Brain microvascular endothelial cell (primary cell): ENCODE measurements around the gene DAZAP2.
A peak's percentile ranks its signal among the peaks of the same experiment; 100 is the strongest.
"Not testable (repeated sequence)": the region's sequence is repeated elsewhere in the genome, so short reads cannot be mapped to it uniquely, and the experiment has no call there.

Experiments used
- DNase-seq: peaks from one replicate; pipeline ENCODE4 v3.0.0-alpha.2; 2020
- H3K27ac ChIP-seq: fragments of 250-450 bp; sonication (Bioruptor Pico); 2 replicates; pipeline ENCODE4 v1.5.1; 2020; ENCODE audit warnings: mild to moderate bottlenecking, moderate library complexity
- H3K27me3 ChIP-seq: fragments of 250-450 bp; sonication (Bioruptor Pico); replicated peaks from 2 replicates; pipeline ENCODE4 v1.5.1; 2020; ENCODE audit warnings: mild to moderate bottlenecking
- H3K36me3 ChIP-seq: fragments of 250-450 bp; sonication (Bioruptor Pico); replicated peaks from 2 replicates; pipeline ENCODE4 v1.5.1; 2020; ENCODE audit warnings: mild to moderate bottlenecking
- H3K4me3 ChIP-seq: 2 replicates; pipeline ENCODE4 v1.5.1; 2011; ENCODE audit warnings: low read depth, mild to moderate bottlenecking, control low read depth, low read length, moderate library complexity
- CTCF ChIP-seq: IDR thresholded peaks from 2 replicates; pipeline ENCODE4 v1.5.1; 2011; ENCODE audit warnings: low read depth, mild to moderate bottlenecking, moderate library complexity, low read length, control low read depth, inconsistent platforms; ENCODE audit errors: missing control alignments
- in situ Hi-C: cut with HindIII; loops from 2 replicates; pipeline ENCODE4 v1.10.0; 2017; ENCODE audit warnings: low sequenced_read_pairs, low pct_ligation_motif_present

DAZAP2 gene

GRCh38 chr12:51218607-51219161, 19.9 kb upstream of the DAZAP2 start:
- Histone ChIP-seq H3K27ac (peak overlapping the region; percentile 71), H3K27me3 (no peaks in the 10 kb centered on the region), H3K4me3 (peak overlapping the region; percentile 76), H3K36me3 (no peaks in the 10 kb centered on the region)
- no peak for TF ChIP-seq CTCF
- peak; percentile 0 for DNase-seq
- in situ Hi-C loops = no loop called here

GRCh38 chr12:51219322-51219721, 19.3 kb upstream of the DAZAP2 start:
- Histone ChIP-seq H3K27ac (no peak overlapping the region), H3K27me3 (no peaks in the 10 kb centered on the region), H3K36me3 (no peaks in the 10 kb centered on the region), H3K4me3 (no peak overlapping the region)
- no peak for TF ChIP-seq CTCF
- no peak for DNase-seq
- in situ Hi-C loops = no loop called here

- DNase-seq, in situ Hi-C loops, H3K27me3 ChIP-seq, H3K27ac ChIP-seq, H3K4me3 ChIP-seq, H3K36me3 ChIP-seq: not testable (repeated sequence)
These were observed 18.8 kb upstream of the DAZAP2 start for GRCh38 chr12:51219857-51220256.

- in situ Hi-C loops = no loop called here
- no peak overlapping the region for H3K4me3 ChIP-seq
- DNase-seq = no peak
These were observed 16.2 kb upstream of the DAZAP2 start for GRCh38 chr12:51222461-51222860.

GRCh38 chr12:51224625-51225024, 14.0 kb upstream of the DAZAP2 start:
- no peak overlapping the region for H3K4me3 ChIP-seq
- DNase-seq = no peak
- no peak for TF ChIP-seq CTCF
- no peaks in the 10 kb centered on the region for H3K27me3 ChIP-seq
- in situ Hi-C loops = no loop called here
- no peaks in the 10 kb centered on the region for H3K36me3 ChIP-seq
- no peak overlapping the region for H3K27ac ChIP-seq

More at GRCh38 chr12:51222461-51222860, 16.2 kb upstream of the DAZAP2 start:
- H3K27me3 ChIP-seq = no peaks in the 10 kb centered on the region
- no peaks in the 10 kb centered on the region for H3K36me3 ChIP-seq
- no peak overlapping the region for H3K27ac ChIP-seq
- TF ChIP-seq CTCF = no peak

GRCh38 chr12:51225234-51225633, 13.4 kb upstream of the DAZAP2 start:
- H3K36me3 ChIP-seq = no peaks in the 10 kb centered on the region
- no peak overlapping the region for H3K27ac ChIP-seq
- in situ Hi-C loops = no loop called here
- H3K27me3 ChIP-seq = no peaks in the 10 kb centered on the region
- DNase-seq = no peak
- TF ChIP-seq CTCF = no peak
- no peak overlapping the region for H3K4me3 ChIP-seq
